Lung (tissue), 12 donors: Measurements from ENCODE around the gene DPH1. TPM values are rescaled to one million over a fixed set of nuclear protein-coding genes. Genes with fewer than 3 reads are reported as not detected.

Experiments used
- ATAC-seq: fragments of 200-7000 bp; cut with Tn5 transposase; one replicate; pipeline ENCODE4 v1.9.1; 2020; ENCODE audit warnings: moderate number of reproducible peaks; ENCODE audit not compliant: insufficient read depth, low FRiP score
- DNase-seq, 3 donors: peaks; one replicate each; pipeline ENCODE4 v3.0.0-alpha.2; 2013 to 2017
- H3K27ac ChIP-seq, 2 donors: one replicate each; pipeline ENCODE4 v1.5.1; 2013; ENCODE audit warnings: mild to moderate bottlenecking in 2 of 2, moderate library complexity in 2 of 2, control low read depth in 1 of 2, inconsistent platforms in 1 of 2, low read depth in 1 of 2, low read length in 1 of 2
- H3K27me3 ChIP-seq, 3 donors: one replicate each; pipeline ENCODE4 v1.5.1; 2013; ENCODE audit warnings: low read length in 2 of 3; ENCODE audit not compliant: control insufficient read depth in 3 of 3, insufficient read depth in 3 of 3
- H3K36me3 ChIP-seq, 4 donors: one replicate each; pipeline ENCODE4 v1.5.1; 2013; ENCODE audit warnings: low read length in 4 of 4, mild to moderate bottlenecking in 1 of 4, moderate library complexity in 1 of 4; ENCODE audit not compliant: control insufficient read depth in 4 of 4, insufficient read depth in 4 of 4
- H3K4me1 ChIP-seq, 5 donors: one replicate each; pipeline ENCODE4 v1.5.1; 2013; ENCODE audit warnings: low read length in 5 of 5, mild to moderate bottlenecking in 2 of 5, moderate library complexity in 1 of 5; ENCODE audit not compliant: control insufficient read depth in 5 of 5, insufficient read depth in 5 of 5
- H3K4me3 ChIP-seq: one replicate; pipeline ENCODE4 v1.5.1; 2013; ENCODE audit warnings: mild to moderate bottlenecking, control low read depth, moderate library complexity
- H3K9ac ChIP-seq, 2 donors: one replicate each; pipeline ENCODE4 v1.5.1; 2013; ENCODE audit warnings: low read length in 2 of 2, control low read depth in 1 of 2; ENCODE audit not compliant: insufficient read depth in 1 of 2
- H3K9me3 ChIP-seq, 4 donors: one replicate each; pipeline ENCODE4 v1.5.1; 2013; ENCODE audit warnings: low read length in 3 of 4, mild to moderate bottlenecking in 1 of 4, moderate library complexity in 1 of 4; ENCODE audit not compliant: control insufficient read depth in 4 of 4, insufficient read depth in 3 of 4
- WGBS, 2 donors: extraction: QIAGEN DNeasy Blood & Tissue Kit; methylation state at CpG; one replicate each; pipeline ENCODE4 v1.1.7; 2013; 5-methylcytosine and 5-hydroxymethylcytosine counted together
- polyA plus RNA-seq, 2 donors: library from polyadenylated mRNA; stranded (reverse); fragments of 200-250 nt; gene quantifications; one replicate each; pipeline ENCODE4 v1.2.1, GENCODE V29; 2013
- total RNA-seq, 2 donors: library from RNA; depleted of rRNA in 1 of 2; stranded (reverse); fragments of >200 nt in 1 of 2; gene quantifications; one replicate each; pipeline ENCODE4 v1.2.1, GENCODE V29; 2014 to 2021
- TF ChIP-seq, protein P1 (sequence below): IDR thresholded peaks from 2 replicates; pipeline ENCODE4 v1.5.1; 2012; ENCODE audit warnings: mild to moderate bottlenecking; ENCODE audit errors: control extremely low read depth, extremely low read depth
- donor health status: control.
- donor health status: control.
- donor health status: Bipolar disorder and iron deficiency.
- donor health status: healthy.
- donor health status: DM: yes; HTN: yes; CAD: no.

The DPH1 gene
- total and polyA plus RNA-seq, 4 donors: 21.1 to 37.8 (median 27.2) TPM

DNA sequence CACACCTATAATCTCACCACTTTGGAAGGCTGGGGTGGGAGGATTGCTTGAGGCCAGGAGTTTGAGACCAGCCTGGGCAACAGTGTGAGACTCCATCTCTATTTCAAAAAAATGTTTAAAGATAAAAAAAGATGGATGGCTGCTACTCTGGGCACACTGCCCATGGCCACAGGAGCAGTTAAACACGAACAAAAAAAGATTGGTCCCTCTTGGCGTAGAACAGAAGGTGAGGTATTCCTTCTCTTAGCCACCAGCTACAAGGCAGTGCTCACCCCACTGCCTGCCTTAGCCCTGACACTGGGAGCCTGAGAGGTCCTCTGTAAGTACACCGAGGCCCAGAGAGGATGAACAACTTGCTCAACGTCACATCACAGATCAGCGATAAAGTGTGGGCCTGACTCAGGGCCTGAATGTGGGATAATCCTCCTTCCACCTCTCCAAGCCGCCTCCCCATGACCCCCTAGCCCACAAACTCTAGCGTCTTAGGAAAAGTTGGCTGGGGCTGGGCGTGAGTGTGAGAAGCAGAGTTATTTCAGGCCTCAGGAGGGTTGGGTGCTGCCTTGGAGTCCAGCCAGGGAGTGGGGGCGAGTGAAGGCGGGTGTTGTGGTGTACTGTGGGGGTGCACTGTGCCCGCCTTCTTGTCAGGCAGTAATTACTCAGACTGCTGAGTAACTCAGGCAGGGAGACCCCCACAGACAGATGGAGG is 2.3 kb upstream of the DPH1 start:
- WGBS, 2 donors: 70 to 81% methylated on average over 11 of the region's 11 CpGs
- no peak for ATAC-seq
- no peak for DNase-seq
- Histone ChIP-seq H3K9me3 (no peaks in the 10 kb centered on the region), H3K9ac (no peak overlapping the region), H3K36me3 (no peaks in the 10 kb centered on the region), H3K27ac (no peak overlapping the region), H3K27me3 (peaks cover 3 to 25% (median 22%) of the 10 kb centered on the region in 3 donors), H3K4me1 (peaks cover 0 to 25% (median 8%) of the 10 kb centered on the region in 5 donors), H3K4me3 (no peak overlapping the region)
- TF ChIP-seq, protein P1, sequence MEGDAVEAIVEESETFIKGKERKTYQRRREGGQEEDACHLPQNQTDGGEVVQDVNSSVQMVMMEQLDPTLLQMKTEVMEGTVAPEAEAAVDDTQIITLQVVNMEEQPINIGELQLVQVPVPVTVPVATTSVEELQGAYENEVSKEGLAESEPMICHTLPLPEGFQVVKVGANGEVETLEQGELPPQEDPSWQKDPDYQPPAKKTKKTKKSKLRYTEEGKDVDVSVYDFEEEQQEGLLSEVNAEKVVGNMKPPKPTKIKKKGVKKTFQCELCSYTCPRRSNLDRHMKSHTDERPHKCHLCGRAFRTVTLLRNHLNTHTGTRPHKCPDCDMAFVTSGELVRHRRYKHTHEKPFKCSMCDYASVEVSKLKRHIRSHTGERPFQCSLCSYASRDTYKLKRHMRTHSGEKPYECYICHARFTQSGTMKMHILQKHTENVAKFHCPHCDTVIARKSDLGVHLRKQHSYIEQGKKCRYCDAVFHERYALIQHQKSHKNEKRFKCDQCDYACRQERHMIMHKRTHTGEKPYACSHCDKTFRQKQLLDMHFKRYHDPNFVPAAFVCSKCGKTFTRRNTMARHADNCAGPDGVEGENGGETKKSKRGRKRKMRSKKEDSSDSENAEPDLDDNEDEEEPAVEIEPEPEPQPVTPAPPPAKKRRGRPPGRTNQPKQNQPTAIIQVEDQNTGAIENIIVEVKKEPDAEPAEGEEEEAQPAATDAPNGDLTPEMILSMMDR: no peak

DNA sequence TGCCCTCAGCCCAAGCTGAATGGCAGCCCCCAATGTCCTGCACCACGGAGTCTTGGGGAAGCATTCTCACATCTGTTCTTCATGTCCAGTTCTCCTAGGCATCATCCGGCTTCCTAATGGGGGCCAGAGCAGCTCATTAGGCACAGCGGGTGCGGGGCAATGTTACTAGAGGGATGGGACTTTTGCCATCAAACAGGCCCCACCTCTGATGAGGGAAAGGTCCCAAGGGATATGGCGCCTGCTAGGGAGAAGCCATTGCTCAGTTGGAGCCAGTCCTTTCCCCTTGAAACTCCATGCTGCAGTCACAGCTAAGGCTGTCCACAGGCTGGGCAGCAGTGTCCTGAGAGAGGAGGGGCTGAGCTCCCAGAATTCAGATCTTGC is 1.7 kb upstream of the DPH1 start:
- no peak overlapping the region for H3K27ac ChIP-seq
- TF ChIP-seq, protein P1: no peak
- H3K4me1 ChIP-seq: peaks cover 0 to 25% (median 6%) of the 10 kb centered on the region in 5 donors
- ATAC-seq (no peak), DNase-seq (no peak)
- H3K36me3 ChIP-seq: no peaks in the 10 kb centered on the region
- no peak overlapping the region for H3K4me3 ChIP-seq
- no peak overlapping the region for H3K9ac ChIP-seq
- 85 to 93% methylated on average over 5 of the region's 5 CpGs for WGBS, 2 donors
- no peaks in the 10 kb centered on the region for H3K9me3 ChIP-seq
- peaks cover 3 to 20% (median 18%) of the 10 kb centered on the region in 3 donors for H3K27me3 ChIP-seq

DNA sequence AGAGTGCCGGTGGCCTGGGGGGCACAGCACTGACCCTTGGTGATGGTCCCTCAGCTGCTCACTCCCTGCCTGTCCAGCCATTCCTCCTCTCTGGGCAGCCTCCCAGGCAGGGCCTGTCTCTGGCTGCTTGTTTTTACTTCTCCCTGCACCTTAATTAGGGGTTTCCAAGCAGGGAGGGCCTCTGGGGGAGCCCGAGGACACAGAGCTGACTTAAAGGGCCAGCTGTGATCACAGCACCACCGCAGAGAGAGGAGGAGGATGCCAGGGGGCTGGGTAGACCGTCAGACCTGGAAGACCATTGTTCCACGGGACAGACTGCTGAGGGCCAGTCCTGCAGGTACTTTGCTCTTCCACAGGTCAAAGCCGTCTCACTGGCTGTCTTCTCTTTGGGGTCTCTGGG is 1.2 kb upstream of the DPH1 start:
- 51 to 67% methylated on average over 5 to 6 of the region's 6 CpGs for WGBS, 2 donors
- peaks cover 0 to 4% (median 1%) of the 10 kb centered on the region in 4 donors for H3K36me3 ChIP-seq
- ATAC-seq (no peak), DNase-seq (no peak)
- H3K27me3 ChIP-seq: peaks cover under 1 to 18% (median 16%) of the 10 kb centered on the region in 3 donors
- TF ChIP-seq, protein P1: no peak
- no peak overlapping the region for H3K9ac ChIP-seq
- H3K4me3 ChIP-seq: no peak overlapping the region
- peaks cover 0 to 25% (median 6%) of the 10 kb centered on the region in 5 donors for H3K4me1 ChIP-seq
- no peaks in the 10 kb centered on the region for H3K9me3 ChIP-seq
- H3K27ac ChIP-seq: no peak overlapping the region
